ENCODE measurements around the gene P2RY14.

DNA sequence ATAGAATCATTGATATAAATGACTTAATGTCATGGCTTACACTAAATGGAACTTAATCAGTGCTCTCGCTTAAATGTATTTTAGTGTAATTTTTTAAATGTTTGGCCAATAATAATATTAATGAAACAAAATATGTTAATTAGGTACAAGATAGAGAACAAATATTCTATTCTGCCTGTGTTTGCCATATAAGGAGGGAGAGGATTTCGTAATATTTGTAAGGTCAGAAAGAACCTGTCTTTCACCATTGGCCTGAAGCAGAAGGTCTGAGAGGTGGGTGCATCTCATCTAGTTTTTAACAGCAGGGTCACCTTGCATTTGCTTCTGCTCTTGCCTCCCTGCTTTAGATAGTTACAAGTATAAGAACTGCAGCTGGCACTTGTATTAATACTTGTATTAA, 35.8 kb upstream of the P2RY14 start:
- TF ChIP-seq POLR2A (IDR thresholded peaks at IDR 0.05; ENCODE audit: low read depth, low read length): no peak
- TF ChIP-seq YY1 (IDR thresholded peaks at IDR 0.05; ENCODE audit: low read depth, low read length): no peak
- no peak for TF ChIP-seq MYC (IDR thresholded peaks at IDR 0.05; ENCODE audit: insufficient read depth, insufficient read length, insufficient replicate concordance, low read length, severe bottlenecking)
- TF ChIP-seq, protein P1, sequence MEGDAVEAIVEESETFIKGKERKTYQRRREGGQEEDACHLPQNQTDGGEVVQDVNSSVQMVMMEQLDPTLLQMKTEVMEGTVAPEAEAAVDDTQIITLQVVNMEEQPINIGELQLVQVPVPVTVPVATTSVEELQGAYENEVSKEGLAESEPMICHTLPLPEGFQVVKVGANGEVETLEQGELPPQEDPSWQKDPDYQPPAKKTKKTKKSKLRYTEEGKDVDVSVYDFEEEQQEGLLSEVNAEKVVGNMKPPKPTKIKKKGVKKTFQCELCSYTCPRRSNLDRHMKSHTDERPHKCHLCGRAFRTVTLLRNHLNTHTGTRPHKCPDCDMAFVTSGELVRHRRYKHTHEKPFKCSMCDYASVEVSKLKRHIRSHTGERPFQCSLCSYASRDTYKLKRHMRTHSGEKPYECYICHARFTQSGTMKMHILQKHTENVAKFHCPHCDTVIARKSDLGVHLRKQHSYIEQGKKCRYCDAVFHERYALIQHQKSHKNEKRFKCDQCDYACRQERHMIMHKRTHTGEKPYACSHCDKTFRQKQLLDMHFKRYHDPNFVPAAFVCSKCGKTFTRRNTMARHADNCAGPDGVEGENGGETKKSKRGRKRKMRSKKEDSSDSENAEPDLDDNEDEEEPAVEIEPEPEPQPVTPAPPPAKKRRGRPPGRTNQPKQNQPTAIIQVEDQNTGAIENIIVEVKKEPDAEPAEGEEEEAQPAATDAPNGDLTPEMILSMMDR (IDR thresholded peaks at IDR 0.05 in 2 of 3, conservative IDR thresholded peaks at IDR 0.05 in 1 of 3; ENCODE audit: control insufficient read depth in 2 of 3, extremely low read depth in 1 of 3, insufficient read depth in 1 of 3, low read depth in 3 of 3, low read length in 3 of 3): no peak
- TF ChIP-seq, protein P2, sequence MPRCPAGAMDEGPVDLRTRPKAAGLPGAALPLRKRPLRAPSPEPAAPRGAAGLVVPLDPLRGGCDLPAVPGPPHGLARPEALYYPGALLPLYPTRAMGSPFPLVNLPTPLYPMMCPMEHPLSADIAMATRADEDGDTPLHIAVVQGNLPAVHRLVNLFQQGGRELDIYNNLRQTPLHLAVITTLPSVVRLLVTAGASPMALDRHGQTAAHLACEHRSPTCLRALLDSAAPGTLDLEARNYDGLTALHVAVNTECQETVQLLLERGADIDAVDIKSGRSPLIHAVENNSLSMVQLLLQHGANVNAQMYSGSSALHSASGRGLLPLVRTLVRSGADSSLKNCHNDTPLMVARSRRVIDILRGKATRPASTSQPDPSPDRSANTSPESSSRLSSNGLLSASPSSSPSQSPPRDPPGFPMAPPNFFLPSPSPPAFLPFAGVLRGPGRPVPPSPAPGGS (IDR thresholded peaks at IDR 0.05; ENCODE audit: borderline replicate concordance, insufficient read depth, low read depth, low read length, poor library complexity, severe bottlenecking): no peak
- TF ChIP-seq RCOR1 (conservative IDR thresholded peaks at IDR 0.05; ENCODE audit: low read depth, low read length): no peak

Measured in GM12878 (cell line).